HG02870 (cell line): ENCODE data around the gene C1QC.

Experiments used
- ATAC-seq: cut with Tn5 transposase; IDR thresholded peaks from one replicate; pipeline ENCODE4 v1.9.1; 2021; ENCODE audit warnings: mild to moderate bottlenecking, moderate library complexity; ENCODE audit not compliant: unreplicated experiment

The C1QC gene

DNA sequence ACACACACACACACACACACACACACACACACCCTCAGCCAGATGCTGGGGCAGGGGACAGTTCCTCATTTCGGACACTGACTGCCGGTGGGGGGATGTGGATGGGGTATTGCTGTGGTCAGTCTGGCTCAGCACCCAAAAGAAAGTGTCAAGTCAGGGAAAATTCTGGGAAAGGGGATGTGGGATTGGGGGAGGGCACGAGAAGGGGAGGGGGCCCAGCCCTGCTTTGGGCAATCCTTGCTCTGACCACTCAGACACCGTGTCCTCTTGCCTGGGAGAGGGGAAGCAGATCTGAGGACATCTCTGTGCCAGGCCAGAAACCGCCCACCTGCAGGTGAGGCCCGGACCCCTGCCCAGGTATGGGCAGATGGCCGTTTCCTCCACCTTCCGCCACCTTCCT lies at the start of gene C1QC:
Gene C1QC, plus strand, starts transcription at position 253 of the 400 bp plus-strand sequence. CDS start 391 bp downstream, outside the sequence.
- ATAC-seq = no peak

DNA sequence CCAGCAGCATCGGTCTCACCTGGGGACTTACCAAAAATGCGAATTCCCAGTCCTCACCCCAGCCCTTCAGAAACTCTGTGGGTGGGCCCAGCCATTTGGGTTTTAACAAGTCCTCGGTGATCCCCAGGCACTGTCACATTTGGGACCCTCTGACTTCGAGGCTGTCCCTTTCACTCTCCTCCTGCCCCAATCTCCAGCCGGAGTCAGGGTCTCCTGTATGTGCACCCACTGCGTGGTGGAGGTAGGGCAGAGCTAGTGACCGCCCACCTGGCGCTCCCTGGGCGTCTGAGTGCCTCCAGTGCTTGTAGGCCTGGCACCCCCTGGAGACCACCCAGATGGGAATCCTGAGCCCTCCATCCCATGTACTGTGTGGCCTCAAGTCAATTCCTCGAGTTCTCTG lies 49.0 kb upstream of the C1QC start:
- ATAC-seq = no peak

DNA sequence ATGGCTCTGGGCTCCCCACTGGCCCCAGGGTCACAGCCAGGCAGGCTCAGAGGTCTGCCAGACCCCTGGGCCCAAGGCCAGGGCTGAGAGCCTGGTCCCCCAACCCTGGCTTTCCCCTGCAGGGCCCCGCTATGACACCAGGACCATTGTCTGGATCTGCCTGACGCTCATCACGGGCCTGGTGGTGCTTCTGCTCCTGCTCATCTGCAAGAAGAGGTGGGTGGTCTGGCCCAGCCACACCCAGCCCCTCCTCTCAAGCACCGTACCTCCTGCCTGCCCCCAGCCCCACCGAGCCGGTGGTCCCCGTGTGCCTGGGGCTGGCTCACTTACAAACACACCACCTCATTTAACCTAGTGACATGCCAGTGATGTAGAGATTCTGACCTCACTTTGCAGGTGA lies 48.3 kb upstream of the C1QC start:
- ATAC-seq = no peak

DNA sequence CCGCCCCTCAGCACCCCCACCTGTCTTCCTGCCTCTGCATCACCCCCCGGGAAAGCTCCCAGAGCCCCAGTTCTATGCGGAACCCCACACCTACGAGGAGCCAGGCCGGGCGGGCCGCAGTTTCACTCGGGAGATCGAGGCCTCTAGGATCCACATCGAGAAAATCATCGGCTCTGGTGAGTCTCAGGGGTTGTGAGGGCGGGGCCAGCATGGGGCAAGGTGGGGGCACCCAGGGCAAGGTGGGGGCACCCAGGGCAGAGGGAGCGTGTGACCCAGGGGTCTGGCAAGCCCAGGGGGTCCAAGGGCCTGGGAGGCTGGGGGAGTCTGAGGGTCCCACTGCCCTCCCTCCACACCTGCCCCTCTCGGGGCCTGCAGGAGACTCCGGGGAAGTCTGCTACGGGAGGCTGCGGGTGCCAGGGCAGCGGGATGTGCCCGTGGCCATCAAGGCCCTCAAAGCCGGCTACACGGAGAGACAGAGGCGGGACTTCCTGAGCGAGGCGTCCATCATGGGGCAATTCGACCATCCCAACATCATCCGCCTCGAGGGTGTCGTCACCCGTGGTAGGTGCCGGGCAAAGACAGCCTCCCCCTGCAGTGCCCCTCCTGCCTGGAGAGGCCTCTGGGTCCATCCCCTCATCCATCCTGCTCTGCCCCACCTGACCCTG lies 46.0 kb upstream of the C1QC start:
- ATAC-seq = no peak

DNA sequence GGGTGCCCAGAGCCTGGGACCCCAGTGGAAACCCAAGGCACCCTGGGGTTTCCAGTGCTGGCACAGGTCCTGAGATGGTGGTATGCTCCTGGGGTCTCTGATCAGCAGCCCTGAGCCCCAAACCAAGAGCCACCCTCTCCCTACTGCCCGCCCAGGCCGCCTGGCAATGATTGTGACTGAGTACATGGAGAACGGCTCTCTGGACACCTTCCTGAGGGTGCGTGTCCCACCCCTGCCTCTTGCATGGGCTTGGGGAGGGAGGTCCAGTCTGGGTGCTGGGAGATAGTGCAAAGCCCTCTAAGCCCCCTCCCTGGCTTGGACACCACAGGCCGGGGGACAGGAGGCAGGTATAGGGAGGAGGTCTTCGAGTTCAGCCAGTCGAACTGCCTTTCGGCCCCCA lies 45.4 kb upstream of the C1QC start:
- ATAC-seq = no peak

DNA sequence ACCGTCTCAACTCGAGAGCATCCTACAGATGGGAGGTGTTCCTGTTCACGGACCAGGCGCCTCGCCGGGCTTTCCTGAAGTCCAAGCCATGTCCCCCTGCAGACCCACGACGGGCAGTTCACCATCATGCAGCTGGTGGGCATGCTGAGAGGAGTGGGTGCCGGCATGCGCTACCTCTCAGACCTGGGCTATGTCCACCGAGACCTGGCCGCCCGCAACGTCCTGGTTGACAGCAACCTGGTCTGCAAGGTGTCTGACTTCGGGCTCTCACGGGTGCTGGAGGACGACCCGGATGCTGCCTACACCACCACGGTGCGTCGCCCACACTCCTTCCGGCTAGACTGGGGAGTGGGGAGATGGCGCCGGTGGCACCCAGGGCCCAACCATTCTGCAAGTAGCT lies 44.7 kb upstream of the C1QC start:
- ATAC-seq = no peak

DNA sequence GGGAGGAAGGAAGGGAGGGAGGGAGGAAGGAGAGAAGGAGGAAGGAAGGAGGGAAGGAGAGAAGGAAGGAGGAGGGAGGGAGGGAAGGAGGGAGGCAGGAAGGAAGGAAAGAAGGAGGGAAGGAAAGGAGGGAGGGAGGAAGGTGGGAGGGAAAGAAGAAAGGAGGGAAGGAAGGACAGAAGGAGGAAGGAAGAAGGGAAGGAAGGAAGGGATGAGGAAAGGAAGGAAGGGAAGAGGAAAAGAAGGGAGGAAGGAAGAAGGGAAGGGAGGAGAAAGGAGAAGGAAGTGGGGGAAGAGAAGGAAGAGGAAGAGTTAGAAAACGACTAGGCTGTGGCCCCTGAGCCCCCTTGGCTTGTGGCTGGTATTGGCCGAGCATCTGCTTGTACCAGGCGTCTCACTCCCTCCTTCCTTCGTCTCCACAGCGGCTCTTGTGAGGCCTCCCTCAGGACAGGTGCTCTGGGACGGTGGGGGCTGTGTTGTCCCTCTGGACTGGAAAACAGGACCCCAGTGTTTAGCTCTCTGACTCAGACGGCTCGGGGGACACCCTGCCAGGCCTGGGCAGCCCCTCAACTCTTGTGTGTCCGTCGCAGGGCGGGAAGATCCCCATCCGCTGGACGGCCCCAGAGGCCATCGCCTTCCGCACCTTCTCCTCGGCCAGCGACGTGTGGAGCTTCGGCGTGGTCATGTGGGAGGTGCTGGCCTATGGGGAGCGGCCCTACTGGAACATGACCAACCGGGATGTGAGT lies 43.2 kb upstream of the C1QC start:
- ATAC-seq = no peak

DNA sequence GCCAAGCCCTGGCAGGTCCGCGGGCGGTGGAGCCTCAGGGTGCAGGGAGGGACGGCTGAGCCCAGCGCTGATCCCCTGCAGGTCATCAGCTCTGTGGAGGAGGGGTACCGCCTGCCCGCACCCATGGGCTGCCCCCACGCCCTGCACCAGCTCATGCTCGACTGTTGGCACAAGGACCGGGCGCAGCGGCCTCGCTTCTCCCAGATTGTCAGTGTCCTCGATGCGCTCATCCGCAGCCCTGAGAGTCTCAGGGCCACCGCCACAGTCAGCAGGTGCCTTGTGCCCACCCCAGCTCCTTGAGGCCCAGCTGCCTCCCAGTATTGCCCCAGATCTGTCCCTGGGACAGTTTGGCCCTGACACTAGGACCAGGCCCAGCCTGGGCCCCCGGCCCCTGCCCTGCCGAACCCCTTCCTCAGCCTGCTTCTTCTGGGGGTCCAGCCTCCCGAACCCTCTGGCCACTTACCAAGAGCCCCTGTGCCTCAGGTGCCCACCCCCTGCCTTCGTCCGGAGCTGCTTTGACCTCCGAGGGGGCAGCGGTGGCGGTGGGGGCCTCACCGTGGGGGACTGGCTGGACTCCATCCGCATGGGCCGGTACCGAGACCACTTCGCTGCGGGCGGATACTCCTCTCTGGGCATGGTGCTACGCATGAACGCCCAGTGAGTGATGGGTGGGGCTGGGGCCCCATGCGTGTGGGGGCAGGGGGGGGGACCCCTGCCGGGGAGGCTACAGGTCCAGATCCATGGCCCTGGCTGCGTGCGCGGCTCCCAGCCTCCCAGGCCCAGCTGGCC lies 42.4 kb upstream of the C1QC start:
- no peak for ATAC-seq

DNA sequence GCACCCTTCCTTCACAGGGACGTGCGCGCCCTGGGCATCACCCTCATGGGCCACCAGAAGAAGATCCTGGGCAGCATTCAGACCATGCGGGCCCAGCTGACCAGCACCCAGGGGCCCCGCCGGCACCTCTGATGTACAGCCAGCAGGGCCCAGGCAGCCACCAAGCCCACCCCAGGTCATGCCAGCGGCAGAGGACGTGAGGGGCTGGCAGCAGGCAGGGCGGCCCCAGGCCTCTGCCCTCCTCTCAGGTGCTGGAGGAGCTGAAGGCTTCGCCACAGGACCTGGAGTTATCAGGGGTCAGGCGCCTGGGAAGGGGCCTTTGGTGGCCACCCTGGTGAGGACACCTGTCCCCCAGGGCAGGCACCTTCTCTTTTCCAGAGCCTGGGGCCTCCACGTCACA lies 41.8 kb upstream of the C1QC start:
- ATAC-seq = no peak

DNA sequence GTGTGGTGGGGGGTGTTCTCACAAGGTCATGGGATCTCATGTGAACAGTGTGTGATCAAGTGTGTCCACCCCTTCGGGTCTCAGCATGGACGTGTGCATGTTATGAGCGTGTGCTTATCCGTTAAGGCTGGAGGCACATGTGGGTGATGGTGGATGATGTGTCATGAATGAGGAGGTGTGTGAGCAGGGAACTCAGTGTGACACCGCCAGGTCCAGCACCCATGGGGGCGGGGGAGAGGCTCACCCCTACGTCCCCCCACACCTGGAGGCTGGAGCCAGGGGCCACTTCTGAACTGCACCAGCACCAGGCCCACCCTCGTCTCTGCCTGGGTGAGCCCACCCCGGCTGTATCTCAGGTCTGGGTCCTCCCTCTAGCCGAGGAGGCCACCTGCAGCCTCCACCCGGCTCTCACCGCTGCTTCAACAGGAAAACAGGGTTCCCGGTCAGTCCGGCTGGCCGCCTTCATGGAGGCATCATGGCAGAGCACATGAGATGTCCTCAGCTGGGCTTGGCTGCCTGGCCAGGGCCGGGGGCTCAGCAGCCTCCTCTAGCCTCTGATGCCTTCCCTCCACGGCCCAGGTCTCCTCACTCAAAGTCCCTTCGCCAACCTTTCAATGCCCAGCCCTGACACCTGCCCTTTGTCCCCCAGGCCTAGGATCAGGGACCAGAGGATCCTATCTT lies 41.2 kb upstream of the C1QC start:
- ATAC-seq = no peak

DNA sequence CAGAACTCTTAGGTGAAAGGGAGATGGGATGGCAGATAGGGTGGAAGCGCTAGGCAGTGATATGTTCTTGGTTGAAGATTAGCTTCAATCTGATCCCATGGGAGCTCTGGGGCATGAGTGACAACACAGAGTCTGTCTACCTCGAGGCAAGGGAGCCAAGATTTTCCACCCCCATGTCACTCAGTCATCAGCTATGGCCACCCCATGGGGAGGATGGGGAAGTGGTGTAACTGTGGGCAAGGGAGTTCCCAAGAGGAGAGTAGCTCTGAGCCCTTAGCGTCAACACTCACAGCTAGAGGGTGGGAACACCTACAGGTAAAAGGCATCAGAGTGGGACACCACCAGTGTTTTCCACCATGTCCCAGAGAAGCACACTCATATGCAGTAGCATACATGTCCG lies 37.3 kb upstream of the C1QC start:
- no peak for ATAC-seq

DNA sequence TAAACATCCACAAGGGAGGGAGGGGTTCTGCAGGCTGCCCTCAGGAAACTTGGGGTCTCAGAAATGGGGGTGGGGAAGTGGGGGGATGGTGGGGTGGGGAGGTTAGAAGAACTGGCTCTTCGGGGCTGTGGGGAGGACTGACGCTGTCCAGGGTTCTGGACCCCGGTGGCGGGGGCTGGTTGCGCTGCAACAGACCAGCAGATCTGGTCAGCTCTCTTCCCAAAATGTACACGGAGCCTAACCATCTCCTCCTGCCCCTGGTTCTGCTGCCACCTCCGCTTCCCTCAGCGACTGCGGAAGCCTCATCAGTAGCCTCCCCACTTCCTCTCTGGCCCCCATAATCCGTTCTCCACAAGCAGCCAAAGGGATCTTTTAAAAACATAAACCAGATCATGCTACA lies 36.3 kb upstream of the C1QC start:
- no peak for ATAC-seq

DNA sequence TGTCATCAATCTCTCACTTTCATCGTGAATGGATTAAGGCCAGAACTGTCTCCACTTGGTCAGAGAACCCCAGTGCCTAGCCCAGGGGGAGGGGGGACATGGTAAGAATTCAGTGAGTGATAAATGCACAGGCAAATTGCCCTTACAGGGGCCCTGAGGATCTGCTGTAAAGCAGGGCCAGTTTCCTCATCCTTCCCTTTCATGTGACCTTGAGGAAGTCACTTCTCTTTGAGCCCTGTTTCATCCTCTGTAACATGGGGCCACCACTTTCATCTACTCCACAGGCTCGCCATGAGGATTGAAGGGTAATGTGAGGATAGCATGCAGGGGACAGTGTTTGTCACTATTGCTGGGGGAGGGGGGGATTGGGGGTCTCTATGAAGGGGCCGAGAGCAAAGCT lies 35.1 kb upstream of the C1QC start:
- no peak for ATAC-seq

DNA sequence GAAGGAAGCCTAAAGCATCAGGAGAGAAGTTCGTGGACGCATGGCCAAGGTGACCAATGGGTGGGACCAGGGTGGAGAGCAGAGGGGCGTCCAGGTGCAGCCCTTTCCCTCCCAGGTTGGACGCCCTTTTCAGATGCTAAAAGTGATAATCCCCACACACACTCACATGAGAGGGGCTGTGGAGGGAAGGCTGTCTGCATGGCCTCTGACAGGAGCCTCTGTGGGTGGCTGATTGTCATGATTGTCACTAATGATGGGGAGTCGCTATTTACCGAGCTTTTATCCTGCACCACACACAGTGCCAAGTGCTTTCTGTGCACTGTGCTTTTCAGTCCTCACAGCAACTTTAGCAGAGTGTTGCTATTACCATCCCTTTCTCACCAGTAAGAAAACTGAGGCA lies 34.1 kb upstream of the C1QC start:
- ATAC-seq = no peak

DNA sequence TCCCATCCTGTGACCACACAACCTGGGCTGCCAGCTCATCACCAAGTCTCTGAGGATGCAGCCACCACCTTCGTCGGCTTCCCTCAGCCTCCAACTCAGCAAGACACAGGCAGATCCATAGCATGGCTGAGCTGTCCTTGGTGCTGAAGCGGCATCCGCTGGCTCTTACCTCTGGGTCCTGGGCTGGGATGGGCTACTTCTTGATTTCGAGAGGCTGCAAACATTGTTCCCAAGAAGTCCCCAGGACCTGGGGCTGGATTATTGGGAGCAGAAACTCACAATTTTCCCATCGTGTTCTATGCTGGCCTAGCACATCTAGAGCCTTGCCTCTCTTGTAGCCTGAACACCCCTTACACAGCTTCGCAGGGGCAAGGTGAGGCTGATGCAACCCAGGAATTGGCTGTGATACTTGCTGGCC lies 31.9 kb upstream of the C1QC start:
- ATAC-seq = no peak

DNA sequence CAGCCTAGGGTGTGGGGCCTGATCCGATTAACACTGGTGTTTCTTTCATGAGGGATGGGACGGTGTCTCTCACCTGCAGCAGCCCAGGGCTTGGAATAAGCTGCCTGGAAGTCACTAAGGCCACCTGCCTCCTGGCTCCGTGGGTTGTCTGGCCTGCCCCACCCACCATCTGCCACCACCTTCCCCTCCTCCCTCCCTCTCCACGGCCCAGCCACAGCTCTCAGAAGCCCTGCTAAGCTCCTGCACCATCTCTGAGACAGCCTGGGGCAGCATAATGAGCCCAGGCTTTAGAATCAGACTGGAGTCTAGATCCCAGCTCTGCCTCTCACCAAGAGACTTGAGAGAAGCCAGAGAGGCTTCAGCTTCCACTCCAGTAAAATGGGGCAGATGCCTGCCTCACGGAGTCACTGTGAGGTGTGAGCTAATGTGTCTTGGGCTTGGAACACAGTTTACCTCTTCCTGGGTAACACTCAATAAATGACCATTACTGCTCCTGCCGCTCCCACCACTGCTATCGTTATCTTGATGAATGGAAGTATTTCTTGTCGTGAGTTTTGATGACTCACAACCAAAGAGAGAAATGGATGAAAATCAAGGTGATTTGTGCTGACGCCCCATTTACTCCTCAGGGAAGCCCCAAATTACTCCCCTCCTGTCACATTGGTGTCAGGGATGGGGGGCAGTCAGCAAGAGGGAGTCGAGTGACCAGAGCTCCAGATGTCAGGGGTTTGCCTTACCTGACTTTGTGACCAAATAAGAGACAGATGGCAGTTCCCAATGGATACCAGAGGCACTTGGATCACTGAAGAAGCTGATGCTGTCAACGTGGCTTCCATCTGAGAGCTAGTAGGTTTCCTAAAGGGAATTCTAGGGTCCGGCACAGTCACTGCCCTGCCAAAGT lies 30.5 kb upstream of the C1QC start:
- no peak for ATAC-seq

DNA sequence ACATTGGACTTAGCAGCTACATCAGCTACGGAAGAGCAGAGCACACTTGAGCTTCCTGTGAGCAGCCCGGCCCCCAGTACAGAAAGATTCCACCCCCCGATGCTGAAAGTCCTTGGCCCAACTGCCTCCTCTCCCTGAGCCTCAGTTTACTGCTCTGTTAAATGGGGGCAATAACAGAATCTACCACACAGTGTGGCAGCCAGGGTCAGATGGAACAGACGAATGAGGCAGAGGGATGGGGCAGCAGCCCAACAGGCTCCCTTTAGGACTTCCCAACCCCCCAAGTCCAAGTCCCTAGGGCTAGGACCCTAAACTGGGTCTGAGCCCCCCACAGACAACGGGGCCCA lies 29.9 kb upstream of the C1QC start:
- ATAC-seq = no peak

DNA sequence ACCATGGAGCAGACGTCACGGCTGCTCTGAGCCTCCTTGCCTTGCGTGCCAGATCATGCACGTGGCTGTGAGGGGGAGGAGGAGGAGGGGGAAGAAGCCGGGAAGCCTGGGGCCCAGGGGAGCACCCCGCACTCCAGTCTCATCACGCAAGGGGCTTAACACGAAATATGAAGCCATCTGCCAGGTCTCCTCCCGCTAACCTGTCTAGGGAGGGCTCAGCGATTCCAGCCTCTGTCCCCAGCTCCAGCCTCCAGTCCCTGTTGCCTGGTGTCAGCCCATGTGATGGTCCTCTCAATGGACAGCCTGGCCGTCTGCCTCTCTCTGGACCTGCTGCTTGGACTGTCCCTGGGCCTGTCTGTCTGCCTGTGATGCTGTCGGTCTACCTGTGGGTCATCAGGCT lies 29.5 kb upstream of the C1QC start:
- ATAC-seq = no peak

DNA sequence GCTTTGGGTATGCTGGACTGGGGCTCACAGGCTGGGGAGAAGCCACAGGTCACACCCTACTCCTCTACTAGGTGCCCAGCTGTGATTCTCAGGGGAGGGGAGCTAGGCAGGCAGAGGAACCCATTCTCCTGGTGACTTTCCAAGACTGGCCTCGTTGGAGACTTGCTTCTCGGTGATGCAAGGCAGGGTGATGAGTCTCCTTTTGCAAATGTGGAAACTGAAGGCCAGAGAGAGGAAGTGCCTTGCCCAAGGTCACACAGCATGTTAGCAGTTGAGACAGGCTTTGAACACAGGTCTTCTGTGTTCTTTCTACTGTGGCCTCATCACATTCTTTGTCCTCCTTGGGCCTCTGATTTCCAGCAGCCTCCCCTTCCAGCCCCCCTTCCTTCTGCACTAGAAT lies 27.5 kb upstream of the C1QC start:
- ATAC-seq = no peak

DNA sequence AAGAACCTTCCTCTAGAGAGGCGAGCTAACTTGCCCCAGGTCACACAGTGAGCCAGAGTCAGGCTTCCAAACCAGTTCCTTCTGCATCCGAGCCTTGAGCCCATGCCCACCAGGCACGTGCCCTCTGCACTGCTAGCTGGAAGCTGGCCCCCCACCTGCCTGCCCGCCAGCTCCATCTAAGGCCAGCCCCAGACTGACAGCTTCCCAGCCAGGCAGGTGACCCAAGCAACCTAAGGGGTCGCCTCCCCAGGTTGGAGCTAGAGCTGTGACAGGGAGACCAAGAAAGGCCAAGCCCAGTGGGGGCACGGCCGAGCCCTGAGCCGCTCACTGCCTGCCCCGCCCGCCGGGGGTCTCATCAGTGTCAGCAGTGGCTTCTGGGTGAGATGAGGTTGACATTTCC lies 26.9 kb upstream of the C1QC start:
- ATAC-seq = no peak

DNA sequence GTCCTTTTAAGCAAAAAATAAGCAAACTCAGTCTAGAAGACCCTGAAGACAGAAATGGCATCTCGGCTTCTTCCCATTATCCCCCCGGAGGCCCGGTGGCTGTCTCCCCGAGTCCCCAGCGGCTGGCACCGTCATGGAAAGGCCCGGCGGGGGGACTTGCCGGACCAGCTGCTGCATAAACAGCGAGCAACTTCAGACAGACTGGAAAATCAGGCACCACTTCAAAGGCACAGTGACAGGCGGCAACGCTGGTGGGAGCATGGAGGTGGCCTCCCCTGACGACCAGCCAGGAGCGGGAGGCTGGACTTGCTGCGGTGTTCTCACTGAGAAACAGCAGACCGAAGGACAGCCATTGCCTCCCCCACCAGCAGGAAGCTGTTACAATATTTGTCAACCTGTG lies 25.4 kb upstream of the C1QC start:
- ATAC-seq = no peak
